Activated CD8-positive, alpha-beta memory T cell treated with anti-CD3 and anti-CD28 coated beads for 4 hours (primary cell): Measurements from ENCODE around the gene FNDC3B.

Source experiments
- DNase-seq, 2 donors: peaks; one replicate each; pipeline ENCODE4 v3.0.0-alpha.2; 2020; ENCODE audit warnings: low read depth in 2 of 2

Gene FNDC3B

DNA sequence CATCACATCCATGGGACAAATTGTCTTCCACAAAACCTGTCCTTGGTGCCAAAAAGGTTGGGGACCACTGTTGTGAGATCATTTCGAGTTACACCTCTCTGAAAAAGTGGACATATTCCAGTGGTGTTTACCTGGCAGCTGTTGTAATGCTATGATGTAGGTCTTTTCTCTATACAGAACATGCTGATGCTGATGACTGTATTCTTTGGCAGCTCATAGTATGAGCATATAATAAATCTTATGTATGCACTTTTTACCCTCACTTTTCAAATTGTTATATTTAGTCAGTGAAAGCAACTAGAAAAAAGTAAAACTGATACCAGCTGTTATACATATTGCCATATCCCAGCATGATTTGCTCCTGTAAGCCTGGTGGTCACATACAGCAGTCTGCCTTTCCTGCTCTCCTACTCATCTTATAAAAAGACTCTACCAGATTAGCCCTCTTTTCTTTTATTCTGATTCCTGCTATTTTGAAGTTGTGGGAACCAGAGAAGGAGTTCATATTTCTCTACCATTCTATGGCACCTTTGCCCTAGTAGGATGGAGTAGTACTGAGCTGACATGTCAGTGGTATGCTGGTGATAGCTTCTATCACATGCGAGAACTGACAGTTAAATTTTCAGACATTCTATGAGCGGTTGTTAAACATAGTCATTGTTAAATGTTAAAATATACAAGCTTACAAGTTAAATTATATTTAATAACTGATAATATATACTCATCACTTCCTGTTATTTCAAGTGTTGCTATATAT is 128.7 kb downstream of the FNDC3B start:
- no peak for DNase-seq

GRCh38 chr3:172170073-172170709 is 130.8 kb downstream of the FNDC3B start:
- no peak for DNase-seq

DNA sequence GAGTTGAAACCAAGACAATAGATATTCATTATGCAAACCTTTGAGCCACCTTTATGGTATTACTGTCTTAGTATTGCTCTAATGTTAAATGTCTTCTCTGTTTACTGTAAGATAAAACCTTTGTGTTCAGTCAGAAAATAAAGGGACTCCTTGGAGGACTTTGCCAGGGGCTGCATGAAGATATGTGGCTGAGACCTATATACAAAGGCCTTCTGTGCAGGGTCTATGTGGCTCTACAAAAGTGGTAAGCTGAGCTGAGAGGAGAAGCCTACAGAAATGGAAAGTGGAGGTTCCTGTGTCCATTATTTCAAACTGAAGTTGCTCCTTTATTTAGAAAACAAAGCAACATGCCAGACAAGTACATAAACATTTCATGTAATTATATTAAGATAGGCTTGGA is 131.5 kb downstream of the FNDC3B start:
- no peak for DNase-seq

- no peak for DNase-seq
Observed at GRCh38 chr3:172171396-172172075, 132.2 kb downstream of the FNDC3B start.

GRCh38 chr3:172173316-172174254 is 134.2 kb downstream of the FNDC3B start:
- DNase-seq = no peak

DNA sequence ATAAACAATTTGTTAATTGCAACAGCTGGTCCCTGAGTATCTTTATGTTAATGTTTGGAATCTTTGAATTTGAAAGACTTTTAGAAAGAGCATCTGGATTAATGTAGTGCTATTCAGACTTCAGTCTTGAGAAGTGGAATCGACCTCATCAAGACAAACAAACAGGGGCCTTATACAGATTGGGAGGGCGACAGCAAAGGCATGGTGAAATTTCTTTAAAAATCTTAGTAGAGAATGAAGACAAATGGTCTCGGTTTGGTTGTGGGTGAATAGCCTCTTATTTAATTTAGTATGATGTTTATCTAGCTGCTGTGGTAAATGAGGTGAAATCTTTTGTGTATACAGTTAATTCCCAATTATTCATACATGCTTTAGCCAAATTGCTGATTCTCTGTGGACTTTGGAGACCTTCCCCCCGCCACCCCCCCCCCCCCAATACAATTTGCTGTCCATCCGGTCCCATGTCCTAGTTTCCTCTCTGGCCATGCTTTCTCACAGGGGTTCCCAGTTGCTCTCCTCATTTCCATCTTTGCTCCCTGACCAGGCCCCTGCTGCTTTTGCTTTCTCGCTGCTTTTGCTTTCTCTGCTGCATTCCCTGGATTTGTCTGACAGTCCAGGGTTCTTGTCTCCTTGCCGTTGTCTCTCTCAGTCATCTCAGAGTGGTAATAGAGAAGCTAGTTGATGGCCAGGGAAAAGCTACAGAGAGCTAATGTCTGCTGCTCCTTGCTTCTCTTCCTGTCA is 135.3 kb downstream of the FNDC3B start:
- DNase-seq = no peak

DNA sequence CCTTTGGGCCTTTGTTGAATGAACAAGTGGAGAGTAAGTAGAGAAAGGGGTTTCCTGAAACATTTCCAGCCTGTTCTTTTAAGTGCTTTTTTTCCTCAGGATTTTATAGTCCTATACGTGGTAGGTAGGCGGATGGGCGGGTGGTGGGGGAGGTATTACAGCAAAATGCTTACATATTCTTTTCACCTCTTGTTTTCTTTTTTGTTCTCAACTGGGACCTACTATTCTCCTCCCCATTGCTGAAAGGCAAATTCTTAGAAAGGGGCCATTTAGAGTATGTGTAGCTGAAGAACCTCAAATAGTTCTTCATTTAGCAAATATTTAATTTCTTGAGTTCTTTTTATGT is 135.8 kb downstream of the FNDC3B start:
- no peak for DNase-seq

DNA sequence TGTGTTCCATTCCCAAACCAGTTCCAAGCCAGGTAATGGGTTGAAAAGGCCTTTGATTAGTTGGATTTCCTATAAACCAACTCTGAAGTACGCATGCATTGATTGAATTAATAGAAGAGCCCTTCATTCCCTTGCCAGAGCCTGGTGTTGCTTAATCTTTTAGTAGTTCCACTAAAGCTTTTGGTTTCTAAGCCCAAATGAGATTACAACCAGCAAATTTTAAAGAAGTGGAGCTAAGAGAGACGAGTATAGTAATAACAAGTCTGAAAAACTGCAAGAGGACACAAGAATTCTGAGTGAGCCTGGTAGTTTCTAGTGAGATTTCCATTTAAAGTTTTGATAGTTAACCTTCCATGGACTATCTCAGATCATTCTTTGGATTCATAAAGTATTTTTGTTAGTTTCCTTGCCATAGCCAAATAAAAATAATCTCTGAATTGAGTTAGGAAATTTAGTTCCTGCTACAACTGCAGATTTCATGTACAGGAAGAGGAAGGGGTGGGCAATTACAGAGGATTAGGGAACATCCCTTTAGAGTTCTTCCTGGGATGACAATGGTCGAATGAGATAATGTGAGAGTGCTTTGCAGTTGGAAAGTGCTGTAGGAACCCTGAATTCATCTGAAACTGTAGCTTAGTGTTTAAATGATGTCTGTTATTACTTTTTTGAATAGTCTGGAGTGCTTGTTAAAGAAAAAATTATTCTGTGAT is 136.8 kb downstream of the FNDC3B start:
- DNase-seq = no peak

DNA sequence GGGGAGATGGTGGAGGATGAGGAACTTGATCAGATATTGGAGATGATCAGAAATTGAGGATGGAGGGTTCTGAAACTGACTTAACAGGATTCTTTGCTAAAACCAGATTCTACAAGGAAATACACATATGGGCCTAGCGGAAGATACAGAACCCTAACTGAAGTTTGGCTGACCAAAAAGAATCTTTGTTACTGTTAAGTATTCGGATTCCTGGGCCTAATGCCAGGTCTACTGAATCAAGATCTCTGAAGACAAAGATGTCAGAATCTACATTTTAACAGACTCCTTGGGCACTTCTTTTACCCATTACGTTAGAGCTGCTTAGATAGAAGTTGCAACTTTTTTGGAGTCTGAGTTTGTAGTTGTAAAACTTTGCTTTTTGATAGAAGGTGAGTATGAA is 137.7 kb downstream of the FNDC3B start:
- DNase-seq = no peak

DNA sequence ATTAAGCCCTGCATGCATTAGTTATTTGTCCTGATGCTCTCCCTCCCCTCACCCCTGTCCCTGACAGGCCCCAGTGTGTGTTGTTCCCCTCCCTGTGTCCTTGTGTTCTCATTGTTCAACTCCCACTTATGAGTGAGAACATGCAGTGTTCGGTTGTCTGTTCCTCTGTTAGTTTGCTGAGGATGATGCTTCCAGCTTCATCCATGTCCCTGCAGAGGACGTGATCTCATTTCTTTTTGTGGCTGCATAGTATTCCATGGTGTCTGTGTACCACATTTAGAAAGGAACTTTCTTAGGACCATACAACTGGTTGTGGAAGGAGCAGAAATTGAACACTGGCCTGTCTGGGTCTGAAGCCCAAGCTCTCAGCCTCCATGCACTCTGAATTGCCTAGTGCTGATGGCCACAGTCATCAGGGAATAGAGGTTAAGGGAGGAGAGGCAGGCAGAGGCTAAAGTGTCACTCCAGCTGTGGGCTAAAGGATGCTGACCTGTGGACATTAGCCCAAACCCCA is 138.5 kb downstream of the FNDC3B start:
- DNase-seq = no peak

DNA sequence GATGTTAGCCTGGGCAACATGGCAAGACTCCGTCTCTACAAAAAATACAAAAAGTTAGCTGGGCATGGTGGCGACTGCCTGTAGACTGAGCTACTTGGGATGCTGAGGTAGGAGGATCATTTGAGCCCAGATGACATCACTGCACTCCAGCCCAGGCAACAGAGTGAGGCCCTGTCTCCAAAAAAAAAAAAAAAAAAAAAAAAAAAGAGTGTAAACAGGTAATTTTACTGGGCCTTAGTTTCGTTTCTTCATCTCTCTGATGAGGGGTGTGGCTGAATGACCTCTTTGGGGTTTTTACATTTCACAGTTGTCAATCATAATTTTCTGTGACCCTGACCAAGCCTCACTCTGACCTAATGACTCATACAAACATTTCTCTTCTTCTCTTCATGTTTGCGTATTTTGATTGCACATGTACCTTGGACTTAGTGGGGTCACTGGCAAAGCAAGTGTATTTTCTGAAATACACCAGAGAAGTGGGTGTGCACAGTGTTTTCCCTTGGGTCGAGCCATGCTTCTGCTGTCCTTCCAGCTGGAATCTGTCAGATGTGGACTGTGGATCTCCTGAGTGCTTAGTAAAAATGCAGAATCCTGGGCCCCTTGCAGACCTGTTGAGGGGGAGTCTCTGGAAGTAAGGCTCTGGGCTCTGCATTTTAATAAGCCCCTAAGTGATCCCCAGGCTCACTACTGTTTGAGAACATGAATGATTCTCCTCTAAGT is 140.5 kb downstream of the FNDC3B start:
- no peak for DNase-seq

DNA sequence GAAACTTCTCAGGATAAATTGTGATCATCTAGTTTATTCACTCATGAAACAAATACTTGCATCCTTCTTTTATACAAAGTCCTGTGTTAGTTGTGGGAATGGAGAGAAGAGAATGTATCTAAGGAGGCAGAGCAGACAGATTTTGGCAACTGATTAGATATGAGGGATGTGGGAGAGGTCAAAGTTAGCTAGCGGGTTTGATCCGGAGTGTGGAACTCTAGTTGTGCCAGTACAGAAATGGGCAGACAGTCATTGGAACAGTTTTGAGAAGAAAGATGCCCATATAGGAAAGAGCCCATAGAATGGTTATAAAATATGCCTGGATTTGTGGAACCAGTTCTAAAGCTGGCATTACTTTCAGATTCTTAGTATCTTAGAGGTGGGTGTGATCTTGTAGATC is 141.1 kb downstream of the FNDC3B start:
- no peak for DNase-seq

DNA sequence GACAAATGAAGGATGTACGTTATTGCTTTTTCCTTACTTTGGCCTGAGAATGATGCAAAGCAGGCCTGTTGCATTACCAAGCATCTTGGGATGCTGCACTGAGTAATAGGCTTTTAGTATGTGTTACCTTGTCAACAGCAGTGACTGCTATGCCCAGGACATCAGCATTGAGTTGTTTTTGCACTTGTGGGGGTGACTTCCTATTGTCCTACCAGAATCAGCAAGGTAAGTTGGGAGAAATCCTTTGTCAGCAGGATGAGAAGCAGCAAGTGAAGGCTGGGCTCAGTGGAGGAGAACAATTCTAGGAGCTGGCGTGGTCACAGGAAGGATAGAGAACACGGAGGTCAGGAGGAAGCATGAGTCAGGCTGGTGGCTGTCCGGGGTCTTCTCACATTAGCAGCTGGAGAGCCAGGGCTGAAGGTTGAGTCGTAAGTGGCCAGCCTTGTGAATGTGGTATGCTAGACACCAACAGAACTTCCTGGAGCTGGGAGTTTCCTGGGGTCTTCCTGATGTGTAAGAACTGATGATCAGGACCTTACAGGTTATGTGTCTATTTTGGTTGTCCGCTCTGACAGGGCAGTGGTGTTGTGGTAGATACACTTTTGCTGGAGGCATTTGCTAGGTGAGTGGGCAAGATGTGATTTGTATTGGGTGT is 142.7 kb downstream of the FNDC3B start:
- no peak for DNase-seq

GRCh38 chr3:172182797-172183196 is 143.4 kb downstream of the FNDC3B start:
- no peak for DNase-seq

DNA sequence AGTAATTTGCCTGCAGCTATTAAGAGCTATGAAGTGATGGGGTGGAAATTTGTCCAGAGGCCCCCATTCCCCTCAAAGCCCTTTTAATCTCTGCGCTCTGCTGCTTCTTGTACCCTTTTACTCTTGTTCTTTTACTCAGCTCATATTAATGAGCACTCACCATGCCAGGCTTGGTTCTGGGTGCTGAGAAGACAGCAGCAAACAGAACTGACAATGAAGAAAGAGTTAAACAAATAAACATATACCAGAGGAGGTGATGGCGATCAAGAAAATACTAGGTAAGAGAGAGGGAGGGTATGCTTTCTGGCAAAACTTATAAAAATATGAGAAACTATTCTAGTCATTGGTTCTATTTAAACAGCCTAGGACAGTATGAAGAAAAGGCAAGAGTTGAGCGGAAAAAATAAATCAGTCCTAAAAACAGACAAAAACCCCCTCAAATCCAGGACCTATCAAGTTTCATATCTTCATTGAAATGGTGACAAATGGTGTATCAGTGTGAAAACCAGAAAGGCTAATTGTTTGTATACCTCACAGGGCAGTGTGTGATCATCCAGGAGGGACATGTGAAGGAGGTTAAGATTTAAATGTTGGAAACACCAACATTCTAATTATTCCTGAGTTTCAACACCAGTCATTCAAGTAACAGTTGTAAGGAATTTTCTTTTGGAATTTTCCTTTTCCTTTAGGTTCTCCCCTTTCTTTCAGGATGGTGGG is 144.9 kb downstream of the FNDC3B start:
- DNase-seq = no peak

- no peak for DNase-seq
Observed at GRCh38 chr3:172185907-172186306, 146.5 kb downstream of the FNDC3B start.

- DNase-seq = no peak
Observed at GRCh38 chr3:172186607-172187006, 147.2 kb downstream of the FNDC3B start.

DNA sequence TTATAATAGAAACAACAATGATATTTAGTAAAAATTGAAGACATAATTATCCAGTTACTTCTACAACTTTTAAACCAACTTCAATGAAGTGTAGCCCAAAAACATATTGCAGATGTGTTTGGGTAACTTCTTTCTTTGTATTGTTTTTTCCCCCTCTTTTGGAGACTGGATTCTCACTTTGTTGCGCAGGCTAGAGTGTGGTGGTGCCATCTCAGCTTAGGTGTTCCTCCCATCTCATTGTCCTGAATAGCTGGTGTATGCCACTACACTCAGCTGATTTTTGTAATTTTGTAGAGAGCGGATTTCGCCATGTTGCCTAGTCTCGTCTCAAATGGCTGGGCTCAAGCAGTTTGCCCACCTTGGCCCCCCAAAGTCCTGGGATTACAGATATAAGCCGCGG is 148.1 kb downstream of the FNDC3B start:
- DNase-seq = no peak

DNA sequence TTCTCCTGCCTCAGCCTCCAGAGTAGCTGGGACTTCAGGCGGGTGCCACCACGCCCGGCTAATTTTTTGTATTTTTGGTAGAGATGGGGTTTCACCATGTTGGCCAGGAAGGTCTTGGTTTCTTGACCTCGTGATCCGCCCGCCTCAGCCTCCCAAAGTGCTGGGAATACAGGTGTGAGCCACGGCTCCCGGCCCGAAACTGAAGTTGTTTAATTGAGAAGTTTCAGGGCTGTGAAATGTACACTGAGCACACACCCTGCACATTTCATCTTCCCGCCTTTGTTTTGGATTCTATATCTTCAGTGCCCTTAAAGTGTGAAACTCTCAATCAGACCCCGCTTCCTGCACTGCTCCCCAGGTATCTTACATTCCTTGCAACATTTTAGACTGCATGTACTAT is 149.1 kb downstream of the FNDC3B start:
- no peak for DNase-seq
